Measurements from ENCODE around the gene COL6A1.
A peak's percentile ranks its signal among the peaks of the same experiment; 100 is the strongest.

The COL6A1 gene

DNA sequence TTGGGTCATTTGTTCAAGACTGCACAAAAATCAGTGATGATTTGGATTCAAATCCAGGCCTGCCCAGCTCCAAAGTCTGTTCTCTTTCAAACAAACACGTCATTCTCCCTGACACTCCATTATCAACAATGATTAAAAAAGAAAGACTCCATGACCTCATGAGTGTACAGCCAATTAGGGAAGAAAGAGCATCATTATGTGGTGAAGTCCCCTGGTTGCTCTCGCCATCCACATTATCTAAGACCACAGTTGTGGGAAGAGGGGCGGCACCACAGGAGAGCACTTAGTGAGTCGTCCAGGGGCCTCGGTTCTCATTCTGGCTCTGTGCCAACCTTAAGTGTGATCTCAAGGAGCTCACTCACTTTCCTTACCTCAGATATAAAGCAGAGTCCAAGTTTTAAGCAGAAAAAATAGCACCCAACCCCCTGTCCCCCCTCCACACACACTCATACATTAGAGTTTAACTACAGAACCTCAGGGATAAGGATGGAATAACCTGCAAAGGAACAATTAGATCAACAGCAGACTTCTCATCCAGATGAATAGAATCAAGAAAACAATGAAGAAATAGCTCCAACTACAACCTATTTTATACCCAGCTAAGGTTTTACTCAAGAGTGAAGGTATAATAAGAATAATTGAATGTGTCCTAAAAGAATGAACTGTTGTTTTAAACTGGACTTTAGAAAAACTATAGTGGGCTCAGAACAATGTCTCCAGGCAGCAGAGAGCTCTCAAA lies 47.8 kb downstream of the COL6A1 start:
- no peak for FAIRE-seq
- no peak for DNase-seq (ENCODE audit: insufficient read length, low spot score)
- no peak for TF ChIP-seq POLR2A (IDR thresholded peaks at IDR 0.05; ENCODE audit: low read depth, low read length)

DNA sequence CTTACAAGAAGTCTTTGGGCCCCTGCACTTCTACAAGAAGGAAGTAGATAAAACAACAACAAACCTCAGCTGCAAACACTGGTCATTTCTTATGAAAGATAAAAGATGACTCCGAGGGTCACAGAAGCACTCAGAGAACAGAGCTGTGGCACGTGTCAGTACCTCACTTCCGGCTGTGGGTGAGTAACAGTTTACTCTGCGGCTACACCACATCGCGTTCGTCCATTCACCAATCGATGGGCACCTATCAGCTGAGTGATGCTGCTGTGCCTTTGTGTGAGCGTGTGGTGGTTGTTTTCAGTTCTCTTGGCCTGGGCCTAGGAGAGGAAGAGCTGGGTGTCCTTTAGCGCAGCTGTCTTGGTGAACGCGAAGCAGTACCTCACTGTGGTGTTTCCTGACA lies 49.9 kb downstream of the COL6A1 start:
- no peak for DNase-seq (ENCODE audit: insufficient read length, low spot score)
- no peak for FAIRE-seq

DNA sequence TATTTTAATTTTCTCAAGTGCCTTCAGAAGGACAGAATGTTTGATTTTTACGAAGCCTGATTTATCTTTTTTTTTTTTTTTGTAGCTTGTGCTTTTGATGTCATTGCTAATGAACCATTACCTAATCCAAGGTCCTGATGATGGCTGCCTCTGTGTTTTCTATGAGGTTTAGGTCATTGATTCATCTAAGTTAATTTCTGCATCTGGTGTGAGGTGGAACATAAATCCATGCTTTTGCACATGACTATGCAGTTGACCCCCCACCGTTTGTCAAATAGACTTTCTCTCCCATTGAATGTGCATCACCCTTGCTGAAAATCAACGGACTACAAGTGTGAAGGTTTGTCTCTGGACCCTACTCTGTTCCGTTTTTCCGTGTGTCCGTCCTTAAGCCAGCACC lies 50.5 kb downstream of the COL6A1 start:
- FAIRE-seq (no peak), DNase-seq (ENCODE audit: insufficient read length, low spot score) (no peak)
- TF ChIP-seq POLR2A (IDR thresholded peaks at IDR 0.05; ENCODE audit: low read depth, low read length): no peak

More for the DNA sequence above, 49.9 kb downstream of the COL6A1 start:
- TF ChIP-seq POLR2A (IDR thresholded peaks at IDR 0.05; ENCODE audit: low read depth, low read length): no peak

DNA sequence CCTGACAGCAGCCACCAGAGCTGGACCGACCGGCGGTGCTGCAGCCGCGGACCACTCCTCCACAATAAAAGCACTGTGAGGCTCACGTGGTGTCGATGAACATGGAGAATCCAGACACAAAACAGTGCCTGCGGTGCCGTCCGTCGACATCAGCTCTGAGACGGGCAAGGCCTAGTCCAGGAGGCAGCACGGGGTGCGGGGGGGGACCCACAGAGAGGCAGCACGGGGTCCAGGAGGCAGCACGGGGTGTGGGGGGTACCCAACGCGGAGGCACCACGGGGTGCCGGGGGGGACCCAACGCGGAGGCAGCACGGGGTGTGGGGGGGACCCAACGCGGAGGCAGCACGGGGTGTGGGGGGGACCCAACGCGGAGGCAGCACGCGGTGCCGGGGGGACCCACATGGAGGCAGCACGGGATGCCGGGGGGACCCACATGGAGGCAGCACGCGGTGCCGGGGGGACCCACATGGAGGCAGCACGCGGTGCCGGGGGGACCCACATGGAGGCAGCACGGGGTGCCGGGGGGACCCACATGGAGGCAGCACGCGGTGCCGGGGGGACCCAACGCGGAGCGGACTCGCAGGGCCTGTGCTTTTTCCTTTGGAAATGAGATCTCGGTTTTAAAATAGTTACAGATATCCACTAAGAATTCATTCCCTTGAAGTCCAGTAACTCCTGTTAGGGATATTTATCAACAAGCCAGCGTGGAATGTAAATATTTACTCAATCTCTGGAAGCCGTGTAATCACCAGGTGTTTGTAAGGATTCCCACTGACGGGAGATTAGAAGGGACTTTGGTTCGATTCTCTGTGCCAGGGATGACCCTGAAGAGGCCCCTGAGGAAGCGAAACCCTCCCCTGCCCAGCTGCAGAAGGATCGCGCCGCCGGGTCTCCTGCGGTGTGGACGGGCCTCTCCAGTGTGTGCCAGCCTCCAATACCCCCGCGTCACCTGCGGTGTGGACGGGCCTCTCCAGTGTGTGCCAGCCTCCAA lies 52.1 kb downstream of the COL6A1 start:
- DNase-seq (ENCODE audit: insufficient read length, low spot score) (no peak), FAIRE-seq (no peak)
- no peak for TF ChIP-seq POLR2A (IDR thresholded peaks at IDR 0.05; ENCODE audit: low read depth, low read length)

DNA sequence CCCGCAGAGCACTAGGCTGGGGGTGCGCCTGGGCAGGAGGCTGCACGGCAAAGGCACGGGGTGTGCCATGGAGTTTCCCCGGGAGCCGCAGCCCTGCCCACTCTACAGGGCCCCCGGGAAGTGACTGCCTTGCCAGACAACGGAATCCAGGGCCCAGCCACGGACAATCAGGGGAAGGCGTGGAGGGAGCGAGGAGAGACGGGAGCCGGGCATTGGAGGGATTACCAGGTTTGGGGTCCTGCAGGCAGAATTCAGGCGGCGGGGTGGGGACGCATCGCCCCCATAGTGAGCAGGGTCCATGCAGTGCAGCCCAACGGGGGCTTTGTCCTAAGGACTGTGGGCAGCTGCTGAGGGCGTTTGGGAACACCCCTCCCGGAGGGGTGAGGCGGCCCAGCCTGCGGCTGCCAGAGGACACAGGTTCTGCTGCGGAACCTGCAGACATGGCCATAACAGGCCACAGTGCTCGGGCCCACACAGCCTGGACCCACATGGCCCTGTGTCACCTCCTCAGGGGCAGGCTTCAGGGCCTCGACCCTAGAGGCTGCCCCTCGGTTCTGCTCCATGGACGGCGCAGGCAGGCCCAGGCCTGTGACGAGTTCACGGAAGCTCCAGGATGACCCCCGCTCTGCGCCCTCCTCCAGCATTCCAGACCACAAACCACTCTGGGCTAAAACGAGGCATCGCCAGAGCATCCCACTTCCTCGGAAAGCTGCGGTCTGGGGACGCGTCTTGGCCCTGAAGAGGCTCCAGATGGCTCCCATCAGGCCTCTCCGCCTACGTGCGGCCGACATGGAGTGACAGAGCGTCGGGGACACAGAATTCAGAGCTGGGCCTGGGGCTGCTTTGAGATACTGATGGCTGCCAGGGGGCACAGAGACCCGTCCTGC lies 54.5 kb downstream of the COL6A1 start:
- no peak for TF ChIP-seq POLR2A (IDR thresholded peaks at IDR 0.05; ENCODE audit: low read depth, low read length)
- no peak for FAIRE-seq
- no peak for DNase-seq (ENCODE audit: insufficient read length, low spot score)

DNA sequence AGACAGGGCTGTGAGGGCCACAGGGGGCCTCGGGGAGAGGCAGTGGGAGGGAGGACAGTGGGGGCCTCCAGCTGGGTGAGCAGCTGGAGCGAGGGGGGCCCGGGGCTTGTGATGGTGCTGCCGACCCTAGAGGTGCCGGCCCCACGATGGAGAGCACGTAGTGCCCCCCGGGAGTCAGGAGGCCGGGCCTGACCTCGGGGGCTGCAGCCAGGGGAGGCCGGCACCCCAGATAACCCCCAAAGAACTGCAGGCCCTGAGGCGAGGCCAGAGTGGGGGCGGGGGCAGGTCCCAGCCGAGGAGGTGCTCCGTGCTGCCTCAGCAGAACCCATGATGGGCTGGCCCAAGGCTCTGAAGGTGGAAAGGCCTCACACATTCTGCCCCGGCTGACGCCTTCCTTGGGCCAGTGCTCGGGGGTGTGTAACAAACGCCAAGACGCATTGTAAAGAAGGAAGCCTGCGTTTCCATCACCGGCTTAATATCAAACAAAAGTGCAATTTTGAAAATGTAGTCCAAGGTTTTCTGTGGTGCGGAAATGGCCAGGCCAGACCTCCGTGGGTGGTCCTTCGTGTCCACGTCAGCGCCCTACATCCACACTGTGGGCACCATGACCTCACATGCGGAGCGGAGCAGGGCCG lies 55.2 kb downstream of the COL6A1 start:
- no peak for TF ChIP-seq POLR2A (IDR thresholded peaks at IDR 0.05; ENCODE audit: low read depth, low read length)
- FAIRE-seq (no peak), DNase-seq (ENCODE audit: insufficient read length, low spot score) (no peak)

DNA sequence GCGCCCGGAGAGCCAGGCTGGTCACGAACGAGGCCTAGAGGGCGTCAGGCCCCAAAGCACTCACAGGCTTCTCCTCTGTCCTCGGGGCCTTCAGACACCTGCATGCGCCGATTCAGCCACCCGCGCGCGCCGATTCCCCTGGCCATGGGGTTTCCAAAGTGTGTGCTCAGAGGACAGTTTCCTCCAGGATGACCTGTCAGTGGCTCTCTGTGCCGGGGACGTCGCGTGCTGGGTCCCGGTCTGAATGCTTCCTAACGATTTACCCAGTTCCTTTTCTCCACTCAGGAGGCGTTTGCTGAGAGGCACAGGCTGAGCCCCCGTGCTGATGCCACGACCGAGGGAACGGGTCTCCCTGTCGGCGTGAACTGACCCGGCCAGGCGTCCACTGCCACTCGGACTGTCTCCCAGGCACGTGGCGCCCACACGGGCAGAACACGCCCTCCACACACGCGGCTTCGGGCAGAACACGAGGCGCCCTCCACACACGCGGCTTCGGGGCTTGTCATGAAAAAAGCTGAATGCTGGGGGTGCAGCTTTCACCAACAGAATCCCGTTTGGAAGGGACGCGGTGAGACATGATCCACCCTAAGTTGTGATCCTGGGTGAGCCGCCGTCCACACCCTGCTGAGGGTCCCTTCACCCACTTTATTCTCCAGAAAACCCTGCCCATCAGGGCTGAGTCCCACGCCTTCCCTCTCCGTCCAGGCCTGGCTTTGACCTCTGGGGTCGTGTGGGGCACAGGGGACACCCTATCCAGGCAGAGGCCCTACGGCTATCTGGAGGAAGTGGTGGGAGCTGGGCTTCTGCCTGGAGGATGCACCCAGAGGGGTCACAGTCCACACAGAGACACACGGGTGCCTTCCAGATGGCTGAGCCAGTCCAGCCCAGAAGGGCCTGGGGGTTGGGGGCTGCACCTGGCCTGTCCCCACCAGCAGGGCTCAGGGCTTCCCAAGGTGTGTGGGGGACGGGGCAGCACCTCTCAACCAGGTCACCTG lies 56.1 kb downstream of the COL6A1 start:
- DNase-seq (ENCODE audit: insufficient read length, low spot score): no peak
- FAIRE-seq: no peak
- no peak for TF ChIP-seq POLR2A (IDR thresholded peaks at IDR 0.05; ENCODE audit: low read depth, low read length)

DNA sequence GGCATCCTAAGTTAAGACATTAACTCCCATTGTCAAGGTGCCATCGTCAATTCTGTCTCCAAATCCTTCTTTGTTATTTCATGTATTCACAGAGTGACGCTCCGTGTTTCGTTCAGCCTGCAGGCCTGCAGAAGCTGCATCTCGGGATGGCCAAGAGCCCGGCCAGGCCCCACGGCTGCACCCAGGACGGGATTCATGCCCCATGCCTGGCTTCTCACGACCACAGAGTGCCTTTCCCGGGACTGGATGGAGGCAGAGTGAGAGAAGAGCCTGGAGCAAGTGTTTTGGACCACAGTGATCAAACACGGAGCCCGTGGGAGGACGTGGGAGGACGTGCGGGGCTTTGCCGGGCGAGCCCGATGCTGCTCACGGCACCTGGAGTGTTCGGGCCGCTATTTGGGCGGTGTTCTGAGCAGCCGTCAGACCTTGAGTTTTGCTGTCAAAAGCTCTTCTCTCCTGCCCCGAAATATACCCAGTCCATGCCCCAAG lies 56.8 kb downstream of the COL6A1 start:
- no peak for FAIRE-seq
- no peak for DNase-seq (ENCODE audit: insufficient read length, low spot score)
- no peak for TF ChIP-seq POLR2A (IDR thresholded peaks at IDR 0.05; ENCODE audit: low read depth, low read length)

DNA sequence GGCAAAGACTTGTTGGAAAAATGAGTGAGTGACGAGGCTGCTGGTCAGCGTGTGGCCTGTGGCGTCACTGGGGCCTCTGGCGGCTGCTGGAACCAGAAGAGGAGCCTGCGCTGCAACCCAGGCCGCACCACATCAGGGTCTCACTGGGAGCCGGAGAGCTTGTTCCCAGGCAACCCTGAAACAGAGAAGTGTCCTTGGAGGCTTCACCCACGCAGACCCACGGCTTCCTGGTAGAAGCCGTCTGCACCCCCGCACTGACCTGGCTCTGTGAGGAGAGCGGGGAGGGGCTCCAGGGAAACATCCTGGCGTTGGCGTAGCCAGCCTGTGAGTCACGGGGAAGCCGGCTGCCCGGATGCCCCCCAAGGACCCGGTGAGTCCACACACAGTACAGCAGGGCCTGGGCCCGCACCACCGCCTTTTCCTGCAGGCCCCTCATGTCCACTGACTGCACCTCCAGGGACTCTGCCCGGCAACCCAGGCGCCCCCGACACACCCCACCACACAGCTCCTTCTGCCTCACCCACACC lies 57.4 kb downstream of the COL6A1 start:
- peak; percentile 25; the same call in 1 of the 2 replicates for TF ChIP-seq POLR2A (IDR thresholded peaks at IDR 0.05; ENCODE audit: low read depth, low read length)
- FAIRE-seq: no peak
- peak; percentile 92 for DNase-seq (ENCODE audit: insufficient read length, low spot score)

DNA sequence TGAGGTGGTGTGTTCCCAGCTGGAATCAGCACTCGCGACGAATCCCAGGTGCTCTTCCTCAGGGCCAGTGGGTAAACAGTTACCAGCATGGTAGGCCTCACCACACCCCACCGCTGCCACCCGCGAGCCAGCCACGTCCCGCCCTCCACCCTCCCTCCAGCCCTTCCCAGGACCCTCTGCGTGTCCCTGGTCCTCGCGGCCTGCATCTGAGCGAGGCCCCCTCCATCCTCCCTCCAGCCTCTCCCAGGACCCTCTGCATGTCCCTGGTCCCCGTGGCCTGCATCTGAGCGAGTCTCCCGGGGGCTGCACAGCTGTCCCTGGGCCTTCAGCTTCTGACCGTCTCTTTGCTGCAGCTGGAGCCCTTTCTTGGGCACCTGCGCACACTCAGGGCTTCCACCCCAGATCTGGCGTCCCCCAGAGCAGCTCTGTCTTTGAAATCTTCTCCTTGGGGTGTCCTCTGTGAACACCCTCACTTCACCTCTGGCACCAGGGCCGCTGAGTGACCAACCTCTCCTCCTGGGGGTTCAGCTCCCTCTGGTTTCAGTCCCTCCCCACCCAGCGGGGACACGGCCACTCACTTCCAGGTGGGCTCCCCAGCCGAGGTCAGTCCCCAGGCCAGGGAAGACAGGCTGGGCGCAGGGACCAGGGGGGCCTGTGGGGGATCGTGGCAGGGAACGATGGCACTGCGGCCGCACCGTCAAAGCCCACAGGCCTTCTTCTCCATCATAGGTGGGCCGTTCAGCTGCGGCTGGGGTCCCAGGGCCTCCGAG lies 58.5 kb downstream of the COL6A1 start:
- FAIRE-seq: no peak

DNA sequence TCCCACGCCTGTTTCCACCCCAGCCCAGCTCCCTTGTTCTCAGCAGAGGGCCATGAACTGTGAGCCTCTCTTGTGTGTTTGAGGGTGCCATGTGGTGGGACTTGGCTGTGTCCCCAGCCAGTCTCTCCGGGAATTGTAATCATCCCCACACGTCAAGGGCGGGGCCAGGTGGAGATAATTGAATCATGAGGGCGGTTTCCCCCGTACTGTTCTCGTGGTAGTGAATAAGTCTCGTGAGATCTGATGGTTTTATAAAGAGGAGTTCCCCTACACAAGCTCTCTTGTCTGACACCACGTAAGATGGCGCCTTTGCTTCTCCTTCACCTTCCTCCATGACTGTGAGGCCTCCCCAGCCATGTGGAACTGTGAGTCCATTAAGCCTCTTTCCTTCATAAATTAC lies 59.1 kb downstream of the COL6A1 start:
- no peak for FAIRE-seq
- TF ChIP-seq POLR2A (IDR thresholded peaks at IDR 0.05; ENCODE audit: low read depth, low read length): no peak
- DNase-seq (ENCODE audit: insufficient read length, low spot score): no peak

More for the DNA sequence above, 58.5 kb downstream of the COL6A1 start:
- no peak for DNase-seq (ENCODE audit: insufficient read length, low spot score)
- no peak for TF ChIP-seq POLR2A (IDR thresholded peaks at IDR 0.05; ENCODE audit: low read depth, low read length)
